ENCODE data around the gene NAT16. TPM values are rescaled to one million over a fixed set of nuclear protein-coding genes. Genes with fewer than 3 reads are reported as not detected.

The NAT16 gene
- polyA plus RNA-seq, 1 experiment, result 0.02 TPM

DNA sequence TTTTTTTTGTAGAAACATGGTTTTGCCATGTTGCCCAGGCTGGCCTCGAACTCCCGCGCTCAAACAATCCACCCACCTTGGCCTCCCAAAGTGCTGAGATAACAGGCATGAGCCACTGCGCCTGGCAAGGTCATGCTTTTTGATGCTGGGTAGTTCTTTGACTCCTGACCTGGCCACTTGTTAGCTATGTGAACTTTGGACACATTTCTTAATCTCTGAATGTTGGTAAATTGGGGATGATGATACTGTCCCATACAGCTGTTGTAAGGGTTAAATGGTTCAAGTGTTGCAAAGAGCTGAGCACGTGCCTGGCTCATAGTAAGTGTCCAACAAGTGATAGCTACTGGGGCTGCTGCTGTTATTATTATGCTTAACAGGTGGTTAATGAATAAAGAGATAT lies 40.2 kb upstream of the NAT16 start:
- ChIA-PET CTCF (interaction anchor here (1.2 kb wide), 1 partner anchor 18 kb away, joined by 3 read pairs; no protein-coding TSS in a partner anchor), POLR2A (no interaction called here)
- H3K36me3 ChIP-seq (ENCODE audit: control insufficient read depth, insufficient read depth, low read length), result peaks cover 17% of the 10 kb centered on the region
- TF ChIP-seq, protein P1, sequence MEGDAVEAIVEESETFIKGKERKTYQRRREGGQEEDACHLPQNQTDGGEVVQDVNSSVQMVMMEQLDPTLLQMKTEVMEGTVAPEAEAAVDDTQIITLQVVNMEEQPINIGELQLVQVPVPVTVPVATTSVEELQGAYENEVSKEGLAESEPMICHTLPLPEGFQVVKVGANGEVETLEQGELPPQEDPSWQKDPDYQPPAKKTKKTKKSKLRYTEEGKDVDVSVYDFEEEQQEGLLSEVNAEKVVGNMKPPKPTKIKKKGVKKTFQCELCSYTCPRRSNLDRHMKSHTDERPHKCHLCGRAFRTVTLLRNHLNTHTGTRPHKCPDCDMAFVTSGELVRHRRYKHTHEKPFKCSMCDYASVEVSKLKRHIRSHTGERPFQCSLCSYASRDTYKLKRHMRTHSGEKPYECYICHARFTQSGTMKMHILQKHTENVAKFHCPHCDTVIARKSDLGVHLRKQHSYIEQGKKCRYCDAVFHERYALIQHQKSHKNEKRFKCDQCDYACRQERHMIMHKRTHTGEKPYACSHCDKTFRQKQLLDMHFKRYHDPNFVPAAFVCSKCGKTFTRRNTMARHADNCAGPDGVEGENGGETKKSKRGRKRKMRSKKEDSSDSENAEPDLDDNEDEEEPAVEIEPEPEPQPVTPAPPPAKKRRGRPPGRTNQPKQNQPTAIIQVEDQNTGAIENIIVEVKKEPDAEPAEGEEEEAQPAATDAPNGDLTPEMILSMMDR (IDR thresholded peaks at IDR 0.05; ENCODE audit: insufficient read depth, low read depth, low read length), result no peak
- no peak overlapping the region for H3K4me3 ChIP-seq (ENCODE audit: low read depth, low read length)
- no peaks in the 10 kb centered on the region for H3K27me3 ChIP-seq (ENCODE audit: control insufficient read depth, insufficient read depth, low read length)
- DNase-seq (ENCODE audit: low read depth), result no peak

DNA sequence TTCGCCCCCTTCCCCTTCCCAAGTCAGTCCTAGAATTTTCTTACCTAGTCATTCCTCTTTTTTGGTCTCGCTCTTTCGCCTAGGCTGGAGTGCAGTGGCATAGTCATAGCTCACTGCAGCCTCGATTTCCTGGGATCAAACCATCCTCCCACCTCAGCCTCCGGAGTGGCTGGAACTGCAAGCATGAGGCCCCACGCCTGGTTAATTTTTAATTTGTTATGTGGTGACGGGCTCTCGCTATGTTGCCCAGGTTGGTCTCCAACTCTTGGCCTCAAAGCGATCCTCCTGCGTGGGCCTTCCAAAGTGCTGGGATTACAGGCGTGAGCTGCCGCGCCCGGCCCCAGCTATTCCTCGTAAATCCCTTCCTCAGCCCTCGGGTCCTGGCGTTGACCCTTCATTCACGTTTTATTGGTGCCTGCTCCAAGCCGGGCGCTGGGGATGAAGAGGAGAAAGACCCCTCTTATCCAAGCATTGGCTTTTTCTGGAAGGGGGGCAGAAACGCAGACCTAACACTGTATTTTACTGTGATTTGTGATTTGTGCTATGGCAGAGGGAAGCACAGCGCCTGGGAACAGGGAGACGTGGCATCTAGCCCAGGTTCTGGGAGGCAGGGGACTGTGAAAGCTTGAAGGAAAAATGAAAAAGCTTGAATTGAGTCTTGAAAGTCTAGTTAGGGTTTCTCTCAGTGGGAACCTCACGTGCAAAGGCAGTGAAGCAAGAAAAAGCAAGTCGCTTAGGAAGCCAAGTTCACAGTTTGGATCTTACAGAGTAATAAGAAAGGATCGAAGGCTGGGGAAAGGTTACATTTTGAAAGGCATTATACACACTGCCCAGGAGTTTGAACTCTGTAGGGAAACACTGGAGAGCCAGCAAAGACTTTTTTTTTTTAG lies 38.4 kb upstream of the NAT16 start:
- CTCF ChIA-PET, result interaction anchor here (0.6 to 2.7 kb wide), 13 partner anchors 10 to 240 kb away, joined by 3 to 22 read pairs (median 5); no protein-coding TSS in a partner anchor
- DNase-seq (ENCODE audit: low read depth), result no peak
- POLR2A ChIA-PET, result interaction anchor here (0.6 to 1.1 kb wide), 2 partner anchors 19 to 53 kb away, joined by 3 read pairs; partner anchors contain the start of genes CLDN15 and VGF
- TF ChIP-seq, protein P1 (IDR thresholded peaks at IDR 0.05; ENCODE audit: insufficient read depth, low read depth, low read length), result no peak
- peaks cover 9% of the 10 kb centered on the region for H3K36me3 ChIP-seq (ENCODE audit: control insufficient read depth, insufficient read depth, low read length)
- H3K4me3 ChIP-seq (ENCODE audit: low read depth, low read length), result peak overlapping the region; percentile 63
- no peaks in the 10 kb centered on the region for H3K27me3 ChIP-seq (ENCODE audit: control insufficient read depth, insufficient read depth, low read length)

DNA sequence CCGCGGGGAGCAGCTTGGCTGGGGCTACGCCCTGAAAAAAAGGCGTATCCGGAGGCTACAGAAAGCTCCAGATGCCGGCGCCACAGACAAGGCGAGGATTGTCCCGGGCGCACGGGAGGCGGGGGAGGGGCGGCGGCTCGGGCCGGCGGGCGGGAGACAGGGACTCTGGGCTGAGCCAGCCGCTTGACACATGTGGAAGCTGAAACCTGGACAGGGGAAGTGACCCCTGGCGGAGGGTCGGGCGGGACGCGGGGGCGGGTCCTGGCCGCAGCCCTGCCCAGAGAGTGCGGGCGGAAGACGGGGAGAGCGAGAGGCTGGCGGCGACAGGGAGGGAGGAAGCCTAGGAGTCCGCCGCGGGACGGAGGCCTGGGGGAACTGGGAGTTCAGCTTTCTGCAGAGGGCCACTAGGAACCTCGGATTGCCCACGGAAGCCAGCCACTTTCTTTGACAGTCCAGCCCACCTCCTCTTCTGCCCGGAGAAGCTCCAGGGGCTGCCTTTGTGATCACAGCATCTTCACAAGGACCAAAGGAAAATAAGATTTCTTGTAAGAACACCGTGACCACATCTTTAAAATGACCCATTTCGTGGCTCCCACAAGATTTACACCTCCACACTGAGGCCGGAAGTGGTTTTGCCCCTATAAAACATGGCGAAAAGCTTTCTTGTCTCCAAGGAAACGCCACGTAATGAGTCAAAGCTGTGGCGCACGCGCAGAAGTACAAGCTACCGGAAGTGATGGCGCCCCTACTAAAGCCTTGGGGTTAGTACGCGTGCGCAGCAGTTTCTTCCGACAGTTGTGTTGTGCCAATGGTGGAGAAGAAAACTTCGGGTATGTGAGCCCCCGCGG lies 37.5 kb upstream of the NAT16 start, which contains the start of the genes PLOD3 and ZNHIT1:
PLOD3 (minus strand) TSS at position 194 of the 848 bp plus-strand sequence. CDS start 307 bp downstream, outside the sequence.
ZNHIT1 (plus strand) TSS at position 778 of the 848 bp plus-strand sequence; CDS start at position 809, 31 bp downstream.
- peaks cover 5% of the 10 kb centered on the region for H3K36me3 ChIP-seq (ENCODE audit: control insufficient read depth, insufficient read depth, low read length)
- POLR2A ChIA-PET, result interaction anchor here (0.6 to 1.1 kb wide), 4 partner anchors 20 to 336 kb away, joined by 3 to 6 read pairs (median 3); partner anchors contain the start of genes CLDN15, SERPINE1 and VGF
- H3K27me3 ChIP-seq (ENCODE audit: control insufficient read depth, insufficient read depth, low read length), result no peaks in the 10 kb centered on the region
- CTCF ChIA-PET, result interaction anchor here (1.2 to 2.7 kb wide), 10 partner anchors 9 to 79 kb away, joined by 3 to 22 read pairs (median 6); no protein-coding TSS in a partner anchor
- DNase-seq (ENCODE audit: low read depth), result peak; percentile 88
- H3K4me3 ChIP-seq (ENCODE audit: low read depth, low read length), result peak within 1 kb of the TSS; percentile 63
- TF ChIP-seq, protein P1 (IDR thresholded peaks at IDR 0.05; ENCODE audit: insufficient read depth, low read depth, low read length), result no peak; the same call in 1 of the 2 replicates

DNA sequence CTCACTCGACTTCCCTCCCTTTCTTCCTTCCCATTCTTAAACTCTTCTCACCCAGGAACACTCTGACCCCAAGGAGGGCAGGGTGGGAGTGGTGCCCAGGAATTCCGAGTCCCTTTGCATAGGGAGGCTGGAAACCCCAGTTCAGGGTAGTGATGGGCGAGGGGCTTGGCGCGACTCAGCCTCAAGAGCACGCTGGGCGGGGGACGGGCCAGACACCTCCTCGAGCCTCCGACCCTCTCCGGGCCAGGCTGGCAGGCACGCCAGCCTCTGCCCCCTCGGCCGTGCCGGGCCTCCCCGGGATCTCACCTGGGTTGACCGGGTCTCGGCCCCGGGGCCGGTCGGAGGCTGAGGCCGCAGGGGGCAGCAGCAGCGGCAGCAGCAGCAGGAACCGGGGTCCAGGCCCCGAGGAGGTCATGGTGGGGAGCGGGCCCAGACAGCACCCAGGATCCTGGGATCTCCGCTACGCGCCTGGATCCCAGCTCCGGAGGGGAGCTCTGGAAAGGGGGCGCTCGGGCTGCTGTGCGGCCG lies 36.8 kb upstream of the NAT16 start:
- no peak for DNase-seq (ENCODE audit: low read depth)
- H3K4me3 ChIP-seq (ENCODE audit: low read depth, low read length), result peak overlapping the region; percentile 63
- POLR2A ChIA-PET, result interaction anchor here (0.6 to 1.1 kb wide), 3 partner anchors 20 to 337 kb away, joined by 3 to 6 read pairs (median 3); partner anchors contain the start of genes CLDN15 and SERPINE1
- CTCF ChIA-PET, result interaction anchor here (0.6 to 2.7 kb wide), 10 partner anchors 10 to 79 kb away, joined by 3 to 22 read pairs (median 6); no protein-coding TSS in a partner anchor
- TF ChIP-seq, protein P1 (IDR thresholded peaks at IDR 0.05; ENCODE audit: insufficient read depth, low read depth, low read length), result 0 out of 2 replicates have a peak, but pooled peaks have one; percentile 12
- peaks cover 8% of the 10 kb centered on the region for H3K36me3 ChIP-seq (ENCODE audit: control insufficient read depth, insufficient read depth, low read length)
- no peaks in the 10 kb centered on the region for H3K27me3 ChIP-seq (ENCODE audit: control insufficient read depth, insufficient read depth, low read length)

All from BJ (cell line).